HEK293 (cell line): Measurements from ENCODE around the gene SH3BP2.

Source experiments
- ATF2 ChIP-seq: fragments of 450-650 bp; formaldehyde crosslinking; IDR thresholded peaks from 2 replicates; pipeline ENCODE4 v1.5.1; 2016; ENCODE audit warnings: missing biosample characterization, missing genetic modification characterization, low read depth
- CTCF ChIP-seq: fragments of 450-650 bp; formaldehyde crosslinking; IDR thresholded peaks from 2 replicates; pipeline ENCODE4 v1.5.1; 2016; ENCODE audit warnings: missing biosample characterization, missing genetic modification characterization
- PBX3 ChIP-seq: sonication (generic); formaldehyde crosslinking; IDR thresholded peaks from 2 replicates; pipeline ENCODE4 v1.8.1; 2022; ENCODE audit warnings: mild to moderate bottlenecking, moderate library complexity, missing genetic modification reagents
- REPIN1 ChIP-seq: fragments of 450-650 bp; formaldehyde crosslinking; IDR thresholded peaks from 2 replicates; pipeline ENCODE4 v1.5.1; 2017; ENCODE audit warnings: missing biosample characterization, missing genetic modification characterization, low read depth
- REST ChIP-seq: fragments of 450-650 bp; formaldehyde crosslinking; IDR thresholded peaks from 2 replicates; pipeline ENCODE4 v1.5.1; 2016; ENCODE audit warnings: missing biosample characterization, missing genetic modification characterization
- SP2 ChIP-seq: fragments of 450-650 bp; formaldehyde crosslinking; IDR thresholded peaks from 2 replicates; pipeline ENCODE4 v1.5.1; 2016; ENCODE audit warnings: missing biosample characterization, missing genetic modification characterization
- TSHZ1 ChIP-seq: fragments of 450-650 bp; formaldehyde crosslinking; IDR thresholded peaks from 2 replicates; pipeline ENCODE4 v1.5.1; 2016; ENCODE audit warnings: missing biosample characterization, missing genetic modification characterization, borderline replicate concordance
- ZBTB21 ChIP-seq: fragments of 450-650 bp; formaldehyde crosslinking; IDR thresholded peaks from 2 replicates; pipeline ENCODE4 v1.5.1; 2017; ENCODE audit warnings: missing biosample characterization, missing genetic modification characterization
- ZBTB7A ChIP-seq: fragments of 450-650 bp; formaldehyde crosslinking; IDR thresholded peaks from 2 replicates; pipeline ENCODE4 v1.5.1; 2016; ENCODE audit warnings: low read depth, missing biosample characterization, missing genetic modification characterization
- ZNF148 ChIP-seq: fragments of 450-650 bp; formaldehyde crosslinking; IDR thresholded peaks from 2 replicates; pipeline ENCODE4 v1.5.0; 2017; ENCODE audit warnings: missing biosample characterization, missing genetic modification characterization, borderline replicate concordance
- ZNF341 ChIP-seq: fragments of 450-650 bp; formaldehyde crosslinking; IDR thresholded peaks from 2 replicates; pipeline ENCODE4; 2016; ENCODE audit warnings: low read depth, missing biosample characterization, missing genetic modification characterization
- ZNF501 ChIP-seq: fragments of 450-650 bp; formaldehyde crosslinking; IDR thresholded peaks from 2 replicates; pipeline ENCODE4 v1.5.1; 2016; ENCODE audit warnings: missing biosample characterization, missing genetic modification characterization
- ZNF558 ChIP-seq: fragments of 450-650 bp; formaldehyde crosslinking; IDR thresholded peaks from 2 replicates; pipeline ENCODE4 v1.5.1; 2016; ENCODE audit warnings: missing biosample characterization, missing genetic modification characterization
- ZNF791 ChIP-seq: fragments of 450-650 bp; formaldehyde crosslinking; IDR thresholded peaks from 2 replicates; pipeline ENCODE4 v1.5.1; 2016; ENCODE audit warnings: missing biosample characterization, missing genetic modification characterization

GRCh38 chr4:2790583-2791517, 2.0 kb upstream of the SH3BP2 start:
- no peak for TF ChIP-seq REPIN1 (tag by site-specific recombination)
- TF ChIP-seq CTCF (tag by site-specific recombination): no peak
- TF ChIP-seq TSHZ1 (tag by site-specific recombination): no peak
- TF ChIP-seq ZNF791 (tag by site-specific recombination): no peak
- no peak for TF ChIP-seq REST (tag by site-specific recombination)
- TF ChIP-seq ZBTB21 (tag by site-specific recombination): no peak
- no peak for TF ChIP-seq ZNF558
- no peak for TF ChIP-seq ZNF501
- TF ChIP-seq ZNF341: no peak
- no peak for TF ChIP-seq ATF2 (tag by site-specific recombination)
- no peak for TF ChIP-seq SP2 (tag by site-specific recombination)
- no peak for TF ChIP-seq ZNF148 (tag by site-specific recombination)
- TF ChIP-seq ZBTB7A (tag by site-specific recombination): no peak
- no peak for TF ChIP-seq PBX3 (CRISPR knock-in tag)
